Cardiac muscle cell (in vitro differentiated cells and primary cell): ENCODE results near the gene USP54. TPM values are rescaled to one million over a fixed set of nuclear protein-coding genes. Genes with fewer than 3 reads are reported as not detected.

Source experiments
- DNase-seq, 2 donors: peaks; one replicate each; pipeline versions ENCODE4 v3.0.0 to v3.0.0-alpha.2; 2010 to 2017; ENCODE audit warnings: low read depth in 1 of 2, low spot score in 1 of 2
- H3K27ac ChIP-seq: fragments of 200-600 bp; sonication (generic); 2 replicates; pipeline ENCODE4 v1.5.1; 2016
- H3K27me3 ChIP-seq: fragments of 200-600 bp; sonication (generic); 2 replicates; pipeline ENCODE4 v1.6.0; 2016; ENCODE audit warnings: control low read depth
- H3K36me3 ChIP-seq: fragments of 200-600 bp; sonication (generic); 2 replicates; pipeline ENCODE4 v1.5.1; 2016; ENCODE audit warnings: control low read depth
- H3K4me1 ChIP-seq: fragments of 200-600 bp; sonication (generic); 2 replicates; pipeline ENCODE4 v1.8.1; 2017; ENCODE audit warnings: low read depth, mild to moderate bottlenecking, mixed run types
- H3K4me3 ChIP-seq: fragments of 200-600 bp; sonication (generic); 2 replicates; pipeline ENCODE4 v1.5.1; 2016; ENCODE audit warnings: mild to moderate bottlenecking
- H3K9me3 ChIP-seq: fragments of 200-600 bp; sonication (generic); 2 replicates; pipeline ENCODE4 v1.5.1; 2017; ENCODE audit warnings: low read depth, mild to moderate bottlenecking, control low read depth
- polyA plus RNA-seq: library from polyadenylated mRNA; unstranded; fragments of >200 nt; fragmentation: Nextera tagmentation; extraction: Ambion mirVana; gene quantifications from 2 replicates; pipeline ENCODE4 v1.2.1, GENCODE V29; 2016
- total RNA-seq: library from RNA; depleted of rRNA; stranded (reverse); fragments of >200 nt; gene quantifications from 2 replicates; pipeline ENCODE4 v1.2.3, GENCODE V29; 2016
- TF ChIP-seq, protein P1 (sequence below): IDR thresholded peaks from 2 replicates; pipeline ENCODE4 v1.5.1; 2012; ENCODE audit warnings: low read depth, mild to moderate bottlenecking, low read length

The USP54 gene
- total and polyA plus RNA-seq, 2 experiments from 2014 or later: 10.6 to 12.4 TPM

DNA sequence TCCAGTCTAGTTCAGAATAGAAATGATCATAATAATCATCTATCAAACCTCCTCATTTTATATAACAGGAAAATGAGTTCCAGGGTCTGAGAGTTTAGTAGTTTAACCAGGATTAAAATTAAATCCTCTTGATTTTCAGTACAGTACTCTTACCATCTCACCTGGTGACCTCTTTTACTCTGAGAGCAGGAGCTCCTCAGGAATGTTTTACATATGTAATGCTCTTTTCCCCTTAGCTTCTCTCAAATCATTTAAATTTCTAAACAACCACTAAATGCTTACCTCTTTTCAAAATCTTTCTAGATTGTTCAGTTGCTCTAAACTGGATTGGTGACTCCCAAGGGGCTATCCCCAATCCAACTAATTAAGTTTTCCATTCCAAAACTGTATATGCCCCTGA lies 85.1 kb downstream of the USP54 start:
- Histone ChIP-seq H3K4me1 (no peaks in the 10 kb centered on the region), H3K27ac (no peak overlapping the region), H3K4me3 (no peak overlapping the region), H3K9me3 (no peaks in the 10 kb centered on the region), H3K36me3 (peaks cover 8% of the 10 kb centered on the region), H3K27me3 (no peaks in the 10 kb centered on the region)
- DNase-seq: no peak
- TF ChIP-seq, protein P1, sequence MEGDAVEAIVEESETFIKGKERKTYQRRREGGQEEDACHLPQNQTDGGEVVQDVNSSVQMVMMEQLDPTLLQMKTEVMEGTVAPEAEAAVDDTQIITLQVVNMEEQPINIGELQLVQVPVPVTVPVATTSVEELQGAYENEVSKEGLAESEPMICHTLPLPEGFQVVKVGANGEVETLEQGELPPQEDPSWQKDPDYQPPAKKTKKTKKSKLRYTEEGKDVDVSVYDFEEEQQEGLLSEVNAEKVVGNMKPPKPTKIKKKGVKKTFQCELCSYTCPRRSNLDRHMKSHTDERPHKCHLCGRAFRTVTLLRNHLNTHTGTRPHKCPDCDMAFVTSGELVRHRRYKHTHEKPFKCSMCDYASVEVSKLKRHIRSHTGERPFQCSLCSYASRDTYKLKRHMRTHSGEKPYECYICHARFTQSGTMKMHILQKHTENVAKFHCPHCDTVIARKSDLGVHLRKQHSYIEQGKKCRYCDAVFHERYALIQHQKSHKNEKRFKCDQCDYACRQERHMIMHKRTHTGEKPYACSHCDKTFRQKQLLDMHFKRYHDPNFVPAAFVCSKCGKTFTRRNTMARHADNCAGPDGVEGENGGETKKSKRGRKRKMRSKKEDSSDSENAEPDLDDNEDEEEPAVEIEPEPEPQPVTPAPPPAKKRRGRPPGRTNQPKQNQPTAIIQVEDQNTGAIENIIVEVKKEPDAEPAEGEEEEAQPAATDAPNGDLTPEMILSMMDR: no peak

DNA sequence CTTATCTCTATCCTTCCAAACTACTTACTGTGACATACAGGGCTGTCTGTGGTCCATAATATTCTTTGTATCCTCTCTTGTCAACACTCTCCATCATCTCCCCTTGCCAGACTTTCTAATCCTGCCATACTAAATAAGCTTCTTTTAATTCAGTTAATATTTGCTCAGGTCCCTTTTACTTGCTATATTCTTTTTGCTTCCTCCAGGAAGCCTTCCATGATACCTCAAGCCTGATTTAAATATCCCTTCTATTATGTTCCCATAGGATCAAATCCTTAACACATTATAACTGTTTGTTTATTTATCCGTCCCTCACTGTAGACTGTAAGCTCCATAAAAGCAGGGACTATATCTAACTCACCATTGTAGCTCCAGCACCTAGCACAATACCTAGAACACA lies 88.1 kb downstream of the USP54 start:
- H3K36me3 ChIP-seq: peaks cover 14% of the 10 kb centered on the region
- TF ChIP-seq, protein P1: no peak

DNA sequence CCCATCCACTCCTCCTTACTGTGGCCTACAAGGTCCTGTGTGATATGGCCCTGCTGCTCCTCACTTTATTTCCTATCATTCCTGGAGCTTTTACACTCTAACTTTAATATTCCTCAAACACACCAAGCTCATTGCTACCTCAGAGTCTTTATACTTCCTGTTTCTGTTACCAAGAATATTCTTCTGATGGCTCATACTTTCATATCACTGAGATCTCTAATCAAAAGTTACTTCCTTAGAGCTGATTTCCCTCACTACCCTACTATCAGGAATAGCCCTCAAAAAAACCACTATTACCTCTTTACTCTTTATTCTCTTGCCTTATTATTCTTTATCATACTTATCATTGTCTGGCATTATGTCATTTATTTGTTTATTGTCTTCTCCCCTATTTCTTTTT lies 89.5 kb downstream of the USP54 start:
- Histone ChIP-seq H3K4me3 (no peak overlapping the region), H3K27ac (no peak overlapping the region), H3K4me1 (no peaks in the 10 kb centered on the region), H3K27me3 (no peaks in the 10 kb centered on the region), H3K9me3 (no peaks in the 10 kb centered on the region), H3K36me3 (peaks cover 14% of the 10 kb centered on the region)
- DNase-seq: no peak
- TF ChIP-seq, protein P1: no peak

More for the DNA sequence above, 88.1 kb downstream of the USP54 start:
- Histone ChIP-seq H3K4me3 (no peak overlapping the region), H3K9me3 (no peaks in the 10 kb centered on the region), H3K27me3 (no peaks in the 10 kb centered on the region), H3K27ac (no peak overlapping the region), H3K4me1 (no peaks in the 10 kb centered on the region)
- no peak for DNase-seq

DNA sequence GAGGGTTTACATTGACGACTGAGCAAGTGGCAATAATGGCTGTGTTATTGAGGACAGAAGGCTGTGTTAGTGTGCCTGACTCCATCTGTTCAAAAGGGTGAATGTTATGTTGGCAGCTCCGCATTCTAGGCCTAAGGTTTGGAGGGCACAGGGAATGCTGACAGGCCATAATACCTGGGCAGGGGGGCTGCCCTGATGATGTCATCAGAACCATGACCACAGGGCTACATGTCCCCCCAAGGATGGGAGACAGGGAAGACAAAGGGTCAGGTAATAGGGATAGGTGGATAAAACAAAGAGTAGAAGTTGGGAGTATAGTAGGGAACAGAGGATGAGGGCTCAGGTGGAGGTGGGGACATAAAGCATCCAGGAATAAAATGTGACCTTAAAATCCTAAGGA lies 93.5 kb downstream of the USP54 start:
- peaks cover 19% of the 10 kb centered on the region for H3K4me1 ChIP-seq
- TF ChIP-seq, protein P1: no peak
- peaks cover 8% of the 10 kb centered on the region for H3K36me3 ChIP-seq
- no peaks in the 10 kb centered on the region for H3K27me3 ChIP-seq
- no peak overlapping the region for H3K27ac ChIP-seq
- no peak overlapping the region for H3K4me3 ChIP-seq
- DNase-seq: no peak
- no peaks in the 10 kb centered on the region for H3K9me3 ChIP-seq

DNA sequence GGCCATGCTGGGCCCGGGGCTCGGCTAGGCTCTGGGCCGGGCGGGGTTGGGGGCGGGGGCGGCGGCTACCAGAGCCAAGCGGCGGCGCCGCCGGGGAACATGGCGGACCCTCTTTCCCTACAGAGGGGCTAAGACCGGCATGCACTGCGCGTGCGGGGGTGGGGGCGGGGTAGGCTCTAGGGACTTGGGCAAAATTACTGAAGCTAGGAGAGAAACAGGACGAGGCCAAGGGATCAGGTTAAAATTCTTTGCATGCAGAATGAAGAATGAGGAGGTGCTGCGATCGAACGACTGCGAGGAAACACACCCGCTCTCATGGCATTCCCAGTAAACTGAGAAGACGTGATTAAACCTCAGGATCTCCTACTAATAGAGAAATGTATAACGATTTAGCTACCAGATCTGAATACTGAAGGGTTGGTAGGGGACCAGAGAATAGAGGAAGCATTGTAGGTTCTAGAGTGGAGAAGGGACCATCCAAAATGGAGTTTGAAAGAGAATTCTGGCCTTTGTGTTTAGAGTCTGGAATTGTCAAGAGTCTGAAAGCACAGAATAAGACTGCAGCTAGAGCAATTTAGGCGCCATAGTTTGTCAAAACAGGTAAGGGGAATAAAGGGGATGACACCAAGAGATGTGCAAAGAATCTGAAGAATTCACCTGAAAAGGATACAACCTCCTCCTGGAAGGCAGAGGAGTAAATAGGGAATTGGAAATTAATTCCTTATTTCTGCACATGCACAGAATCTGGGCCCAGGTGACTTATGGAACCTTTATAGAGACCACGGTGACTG lies 95.1 kb downstream of the USP54 start, which contains the start of gene PPP3CB:
PPP3CB (minus strand) TSS at position 141 of the 791 bp plus-strand sequence; CDS start at position 6, 135 bp downstream.
- Histone ChIP-seq H3K36me3 (peaks cover 8% of the 10 kb centered on the region), H3K27me3 (no peaks in the 10 kb centered on the region), H3K27ac (peak within 1 kb of the TSS; percentile 99), H3K4me1 (peaks cover 19% of the 10 kb centered on the region), H3K4me3 (peak within 1 kb of the TSS; percentile 54), H3K9me3 (no peaks in the 10 kb centered on the region)
- TF ChIP-seq, protein P1: no peak
- DNase-seq: peak; percentile 95 to 98
